SH-SY5Y (cell line): ENCODE results near the gene HAGH.
A peak's percentile ranks its signal among the peaks of the same experiment; 100 is the strongest.

Experiments used
- GATA2 ChIP-seq: IDR thresholded peaks from 2 replicates; pipeline ENCODE4 v1.6.1; 2011; ENCODE audit warnings: mild to moderate bottlenecking, low read depth, low read length
- GATA3 ChIP-seq: IDR thresholded peaks from 2 replicates; pipeline ENCODE4 v1.6.1; 2011; ENCODE audit warnings: low read depth, mild to moderate bottlenecking, low read length, moderate library complexity

HAGH gene

DNA sequence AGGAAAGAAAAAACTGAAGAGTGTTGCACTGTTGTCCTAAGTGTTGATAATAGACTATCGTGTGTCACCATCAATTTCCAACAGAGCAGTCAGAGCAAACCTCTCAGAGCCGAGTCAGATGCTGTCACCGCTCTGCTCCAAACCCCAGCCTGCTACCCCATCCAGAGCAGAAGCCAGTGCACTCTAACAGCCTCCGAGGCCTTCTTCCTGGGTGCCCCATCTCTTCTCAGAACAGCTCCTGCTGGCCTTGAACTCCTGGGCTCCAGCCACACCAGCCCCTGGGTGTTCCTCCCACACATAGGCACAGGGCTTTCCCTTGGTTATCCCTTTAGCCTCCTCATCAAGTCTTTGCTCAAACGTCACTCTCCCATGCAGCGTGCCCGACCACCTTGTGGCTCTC, 24.4 kb upstream of the HAGH start:
- TF ChIP-seq GATA3 (no peak), GATA2 (no peak)

- TF ChIP-seq GATA2 (no peak; the same call in 1 of the 2 replicates), GATA3 (no peak)
These were observed 19.8 kb upstream of the HAGH start for GRCh38 chr16:1846416-1846815.

DNA sequence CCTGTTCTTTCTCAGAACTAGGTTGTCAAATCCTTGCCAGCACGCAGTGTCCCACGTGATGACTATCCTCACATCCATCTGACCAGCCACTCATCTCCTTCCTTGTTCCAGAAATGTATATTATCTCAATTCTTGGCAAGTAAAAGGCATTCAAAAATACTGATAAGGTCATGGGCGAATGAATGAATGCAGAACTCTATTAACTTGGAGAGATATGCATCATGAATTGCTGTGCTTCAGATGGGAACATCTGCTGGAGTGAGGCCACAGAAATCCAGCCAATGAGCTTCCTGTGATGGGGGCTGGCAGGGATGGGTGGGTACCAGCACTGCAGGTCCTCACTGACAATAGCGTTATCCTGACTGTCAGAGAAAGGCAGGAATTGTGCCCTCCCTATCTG, 19.4 kb upstream of the HAGH start:
- TF ChIP-seq GATA3 (peak; percentile 80), GATA2 (peak; percentile 85)

GRCh38 chr16:1839554-1839953, 12.9 kb upstream of the HAGH start:
- TF ChIP-seq GATA2 (no peak), GATA3 (no peak)

- TF ChIP-seq GATA3 (no peak), GATA2 (no peak)
These were observed 7.5 kb upstream of the HAGH start for GRCh38 chr16:1834096-1834495.

DNA sequence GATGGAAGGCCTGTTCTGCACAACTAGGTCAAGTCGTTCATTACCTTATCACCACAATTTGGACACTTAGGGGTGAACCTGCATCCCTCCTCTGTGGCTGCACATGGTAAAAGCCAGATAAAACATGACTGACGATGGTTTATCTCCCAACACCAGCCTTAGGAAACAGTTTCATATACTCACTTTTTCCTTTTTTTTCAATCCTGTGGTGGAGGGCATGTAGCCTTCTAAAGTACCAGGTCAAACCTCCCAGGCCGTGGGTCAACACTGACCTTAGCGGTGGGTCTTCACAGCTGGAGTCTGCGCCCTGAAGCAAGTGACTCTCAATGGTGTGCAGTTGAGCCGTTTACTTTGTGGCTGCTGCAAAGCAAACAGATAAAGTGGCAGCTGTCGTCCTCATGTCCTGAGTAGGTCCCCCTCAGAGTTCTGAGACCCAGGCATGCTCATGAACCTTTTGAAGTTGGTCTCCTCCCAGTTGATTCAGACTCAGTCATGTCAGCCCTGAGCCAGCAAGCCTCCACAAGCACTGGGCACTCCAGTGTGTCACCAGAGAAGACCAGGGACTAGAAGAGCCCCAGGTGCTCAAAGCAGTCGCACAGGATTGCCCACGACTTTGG, 6.3 kb upstream of the HAGH start:
- TF ChIP-seq GATA2 (no peak), GATA3 (no peak)

GRCh38 chr16:1831186-1832075, 4.8 kb upstream of the HAGH start:
- no peak for TF ChIP-seq GATA2
- TF ChIP-seq GATA3, result no peak

- TF ChIP-seq GATA3 (no peak), GATA2 (no peak)
These were observed 3.6 kb upstream of the HAGH start for GRCh38 chr16:1830213-1830612.

- no peak for TF ChIP-seq GATA2
- no peak for TF ChIP-seq GATA3
These were observed 2.2 kb upstream of the HAGH start for GRCh38 chr16:1828645-1829410.

DNA sequence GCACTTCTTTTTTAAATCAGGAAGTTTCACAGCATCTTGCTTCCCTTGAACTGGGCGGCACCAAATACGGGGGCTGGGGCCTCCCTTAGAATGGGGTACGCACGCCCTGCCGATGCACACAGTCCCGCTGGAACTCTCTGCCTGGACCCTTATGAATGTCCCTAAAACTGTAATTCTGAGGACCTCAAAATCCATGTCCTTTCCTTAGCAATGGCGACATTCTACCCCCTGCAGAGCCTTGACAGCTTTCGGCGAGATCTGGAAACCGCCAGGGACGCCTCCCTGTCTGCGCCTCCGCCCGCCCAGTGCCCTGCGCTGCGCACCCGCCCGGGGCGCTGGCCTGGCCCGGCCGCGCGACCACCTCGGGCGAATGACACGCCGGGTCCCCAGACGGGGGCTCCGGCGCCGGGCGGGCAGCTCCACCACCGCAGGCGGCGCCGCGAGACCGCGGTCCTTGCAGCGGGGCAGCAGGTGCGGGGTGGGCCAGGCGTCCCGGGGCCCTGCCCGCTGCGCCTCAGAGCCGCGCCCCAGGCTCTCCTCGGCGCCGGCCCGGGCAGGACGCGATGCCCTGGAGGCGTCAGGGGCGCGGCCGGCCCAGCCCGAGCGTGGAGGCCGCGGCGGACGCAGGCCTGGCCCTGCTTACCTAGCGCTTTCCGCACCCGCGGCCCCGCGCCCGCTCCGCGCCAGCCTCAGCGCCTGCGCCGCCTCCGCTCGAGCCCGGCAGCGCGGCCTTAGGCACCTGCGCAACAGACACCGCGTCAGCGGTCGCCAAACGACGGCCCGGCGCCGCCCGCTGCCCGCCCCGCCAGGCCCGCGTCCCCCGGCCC, 548 bp downstream of the HAGH start:
- no peak for TF ChIP-seq GATA3
- no peak for TF ChIP-seq GATA2

- TF ChIP-seq GATA3 (no peak), GATA2 (no peak)
These were observed 1.2 kb downstream of the HAGH start for GRCh38 chr16:1825381-1825863.

DNA sequence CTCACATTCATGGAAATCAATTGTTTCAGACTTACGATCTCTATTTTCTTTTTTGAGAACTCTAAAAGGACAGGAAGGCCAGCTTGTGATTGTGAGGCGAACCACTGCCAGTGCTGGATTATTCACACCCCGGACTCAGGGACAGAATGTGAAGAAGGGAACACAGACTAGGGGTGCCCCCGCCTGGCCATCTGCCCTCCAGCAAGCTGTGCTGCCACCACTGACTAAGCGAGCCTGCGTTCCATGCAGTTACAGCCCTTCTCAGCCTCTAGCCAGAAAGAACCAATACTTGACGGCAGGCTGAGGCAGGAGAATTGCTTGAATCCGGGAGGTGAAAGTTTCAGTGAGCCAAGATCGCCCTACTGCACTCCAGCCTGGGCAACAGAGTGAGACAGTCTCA, 2.8 kb downstream of the HAGH start:
- TF ChIP-seq GATA2 (no peak), GATA3 (no peak)

DNA sequence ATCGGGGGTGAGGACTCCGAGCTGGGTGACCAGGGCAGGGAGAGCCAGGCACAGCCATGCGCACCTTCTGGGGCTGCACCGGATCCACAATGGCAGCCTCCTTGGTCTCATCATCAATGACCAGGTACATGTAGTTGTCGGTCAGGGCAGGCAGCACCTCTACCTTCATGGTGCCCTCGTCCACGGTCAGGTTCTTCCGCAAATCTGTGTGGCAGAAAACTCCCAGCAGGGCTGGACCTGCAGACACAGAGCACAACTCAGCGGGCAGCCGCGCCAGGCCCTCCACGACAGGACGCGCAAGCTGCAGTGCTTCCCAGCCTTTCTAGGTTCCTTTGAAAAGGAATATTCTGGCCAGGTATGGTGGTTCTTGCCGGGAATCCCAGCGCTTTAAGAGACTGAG, 3.8 kb downstream of the HAGH start:
- TF ChIP-seq GATA2 (no peak), GATA3 (no peak)
